Stimulated activated CD4-positive, alpha-beta T cell treated with anti-CD3 and anti-CD28 coated beads, TNF-alpha, amount 100 ng/mL, for 24 hours (primary cell): Measurements from ENCODE around the gene GVQW3.

Experiments used
- DNase-seq, 3 experiments: peaks; one replicate each; pipeline ENCODE4 v3.0.0-alpha.2; 2020; ENCODE audit warnings: low read depth in 3 of 3

The GVQW3 gene

DNA sequence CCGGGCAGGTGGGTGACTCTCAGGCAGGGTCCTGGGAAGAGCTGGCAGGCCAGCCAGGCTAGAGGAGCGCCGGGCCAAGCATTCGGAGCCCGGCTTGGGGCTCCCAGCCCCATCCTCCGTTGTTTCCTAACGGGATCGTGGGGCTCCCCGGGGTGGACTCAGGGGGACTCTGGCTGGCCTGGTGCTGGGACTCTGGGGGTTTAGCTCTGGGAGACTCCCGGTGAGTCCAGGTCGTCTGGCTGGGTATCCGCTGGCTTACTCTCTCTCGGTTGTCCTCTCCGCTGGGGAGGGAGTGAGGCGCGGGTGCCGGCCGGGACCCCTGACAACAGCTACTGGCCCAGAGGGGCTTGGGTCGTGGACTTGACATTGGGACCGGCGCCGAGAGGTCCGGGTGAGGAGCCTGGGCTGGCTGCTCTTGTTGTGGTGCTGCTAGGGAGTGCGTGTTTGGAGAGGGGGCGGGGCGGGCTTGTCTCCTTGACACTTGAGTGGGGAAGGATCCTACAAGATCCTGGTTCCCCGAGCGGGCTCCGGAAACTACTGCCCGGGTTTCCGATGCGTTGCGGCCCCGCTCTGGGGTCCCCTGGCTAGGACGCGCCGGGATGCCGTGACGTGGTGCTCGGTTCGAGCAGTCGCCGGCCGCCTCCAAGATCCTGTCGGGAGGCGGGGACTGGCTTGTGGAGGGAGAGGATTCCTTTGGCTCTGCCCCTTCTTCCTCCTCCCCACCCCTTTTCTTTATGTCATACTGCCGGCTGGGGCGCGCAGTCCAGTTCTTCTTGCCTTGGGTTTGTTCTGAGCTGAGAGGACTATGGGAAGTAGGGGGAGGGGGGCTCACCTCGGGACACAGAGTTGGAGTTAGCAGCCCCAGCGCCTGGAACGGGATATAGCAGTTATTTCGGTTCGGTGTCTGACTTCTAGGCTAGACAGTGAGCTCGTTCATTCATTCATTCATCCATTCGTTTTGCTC, 64.3 kb downstream of the GVQW3 start:
- DNase-seq: peak; percentile 18 to 66 (median 30)

- DNase-seq: no peak
Observed at GRCh38 chr11:76448506-76448905, 67.4 kb downstream of the GVQW3 start.

- DNase-seq: no peak
Observed at GRCh38 chr11:76453248-76453647, 72.1 kb downstream of the GVQW3 start.

DNA sequence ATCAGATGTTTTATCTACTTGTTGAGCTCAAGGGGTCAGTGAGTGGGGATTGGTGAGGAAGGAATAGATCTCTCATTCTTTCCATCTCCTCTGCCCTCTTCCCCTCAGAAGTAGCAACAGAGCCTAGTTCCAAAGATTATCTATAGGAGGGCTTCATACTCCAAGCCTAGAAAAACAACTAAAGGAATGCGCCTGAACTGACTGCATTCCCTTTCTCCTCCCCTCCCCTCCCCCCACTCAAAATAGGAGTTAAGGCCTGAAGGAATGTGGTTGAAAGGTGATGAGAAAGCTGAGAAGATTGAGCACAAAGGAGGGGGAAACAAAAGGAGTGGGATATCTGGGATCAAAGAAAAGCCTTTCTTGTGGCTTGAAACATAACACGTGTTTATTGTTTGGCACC, 74.2 kb downstream of the GVQW3 start:
- no peak for DNase-seq

DNA sequence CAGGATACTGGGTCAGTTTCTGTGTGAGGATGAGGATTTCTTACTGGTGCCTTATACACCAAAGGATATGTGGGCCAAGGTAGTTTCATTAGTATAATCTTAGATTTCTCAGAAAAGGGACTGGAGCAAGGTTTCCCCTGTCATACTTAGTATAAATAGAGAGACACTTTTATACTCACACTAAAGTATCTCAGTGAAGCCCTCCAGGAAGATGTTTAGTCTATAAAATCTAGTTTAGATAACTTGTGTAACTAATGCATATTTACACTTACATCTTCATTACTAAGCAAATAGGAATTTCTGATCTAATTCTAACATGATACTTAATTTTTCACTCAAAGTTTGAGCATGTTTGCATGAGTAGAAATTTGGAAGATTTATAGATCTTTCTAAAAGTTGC, 74.8 kb downstream of the GVQW3 start:
- DNase-seq: no peak

GRCh38 chr11:76456571-76456970, 75.4 kb downstream of the GVQW3 start:
- DNase-seq: no peak
